Nucleus accumbens (tissue), 56 donors: Measurements from ENCODE around the gene GPRC5A.
A peak's percentile ranks its signal among the peaks of the same experiment; 100 is the strongest.

ENCODE experiments used
- DNase-seq, 56 donors: peaks; one replicate each; lab custom pipeline; 2025; lab: John Stamatoyannopoulos, UW

Gene GPRC5A

GRCh38 chr12:12908252-12908651 lies 16.9 kb downstream of the GPRC5A start:
- no peak for DNase-seq

- DNase-seq: no peak
Observed at GRCh38 chr12:12908711-12909110, 17.3 kb downstream of the GPRC5A start.

GRCh38 chr12:12909228-12909994 lies 18.0 kb downstream of the GPRC5A start:
- no peak for DNase-seq

GRCh38 chr12:12909995-12910420 lies 18.6 kb downstream of the GPRC5A start:
- DNase-seq: no peak

- no peak for DNase-seq
Observed at GRCh38 chr12:12912711-12913110, 21.3 kb downstream of the GPRC5A start.

GRCh38 chr12:12915656-12916055 lies 24.3 kb downstream of the GPRC5A start:
- no peak for DNase-seq

GRCh38 chr12:12916135-12916944 lies 25.0 kb downstream of the GPRC5A start:
- DNase-seq: peak in 55 of 56 donors; percentile 23 to 96 (median 82)

GRCh38 chr12:12917517-12917916 lies 26.2 kb downstream of the GPRC5A start:
- DNase-seq: no peak

GRCh38 chr12:12918781-12919389 lies 27.5 kb downstream of the GPRC5A start:
- no peak for DNase-seq

- no peak for DNase-seq
Observed at GRCh38 chr12:12919666-12920435, 28.5 kb downstream of the GPRC5A start.

- DNase-seq: peak in 1 of 56 donors; percentile 28
Observed at GRCh38 chr12:12922191-12922616, 30.8 kb downstream of the GPRC5A start.

GRCh38 chr12:12922978-12923377 lies 31.6 kb downstream of the GPRC5A start:
- no peak for DNase-seq

- no peak for DNase-seq
Observed at GRCh38 chr12:12924169-12924568, 32.8 kb downstream of the GPRC5A start.

- DNase-seq: no peak
Observed at GRCh38 chr12:12925388-12925787, 34.0 kb downstream of the GPRC5A start.

GRCh38 chr12:12926571-12927071 lies 35.3 kb downstream of the GPRC5A start:
- no peak for DNase-seq

GRCh38 chr12:12927211-12928079 lies 36.1 kb downstream of the GPRC5A start:
- peak in 6 of 56 donors; percentile 2 to 44 (median 11) for DNase-seq

- no peak for DNase-seq
Observed at GRCh38 chr12:12929696-12930095, 38.3 kb downstream of the GPRC5A start.

GRCh38 chr12:12930633-12931219 lies 39.4 kb downstream of the GPRC5A start:
- DNase-seq: no peak

- no peak for DNase-seq
Observed at GRCh38 chr12:12933742-12934141, 42.4 kb downstream of the GPRC5A start.
